ENCODE data around the gene ACOXL. TPM values are rescaled to one million over a fixed set of nuclear protein-coding genes. Genes with fewer than 3 reads are reported as not detected.

Gene ACOXL
- total and polyA plus RNA-seq, 2 of the 8 experiments (the other 6 are each of a cell fraction or from before 2014, with no cell fraction given) = 11.4 to 20.6 TPM

GRCh38 chr2:111030945-111031344 is 298.6 kb downstream of the ACOXL start:
- H2BK15ac ChIP-seq (ENCODE audit: low read length) = no peak overlapping the region
- no peak overlapping the region for H4K8ac ChIP-seq (ENCODE audit: extremely low read depth, insufficient read depth, low read length)
- TF ChIP-seq GTF2F1 (IDR thresholded peaks at IDR 0.05; ENCODE audit: borderline replicate concordance, low read depth, low read length) (no peak), SIN3A (conservative IDR thresholded peaks at IDR 0.05 in 1 of 2, IDR thresholded peaks at IDR 0.05 in 1 of 2; ENCODE audit: low read depth in 1 of 2, low read length in 2 of 2) (no peak), KDM5A (IDR thresholded peaks at IDR 0.05; ENCODE audit: low read length) (no peak), EZH2 (IDR thresholded peaks at IDR 0.05; ENCODE audit: low read depth, low read length, severe bottlenecking) (no peak), SP1 (IDR thresholded peaks at IDR 0.05; ENCODE audit: low read depth, low read length) (no peak), TBP (IDR thresholded peaks at IDR 0.05; ENCODE audit: low read depth, low read length) (no peak), MAX (IDR thresholded peaks at IDR 0.05) (no peak), RXRA (IDR thresholded peaks at IDR 0.05; ENCODE audit: insufficient read depth, low read depth, low read length) (no peak), SRF (IDR thresholded peaks at IDR 0.05; ENCODE audit: low read depth, low read length) (no peak), E2F6 (IDR thresholded peaks at IDR 0.05) (no peak), CHD1 (IDR thresholded peaks at IDR 0.05; ENCODE audit: low read depth, low read length) (no peak), TAF1 (IDR thresholded peaks at IDR 0.05; ENCODE audit: low read depth, low read length) (no peak), TAF7 (optimal IDR thresholded peaks at IDR 0.05; ENCODE audit: borderline replicate concordance, low read depth, low read length) (no peak), PHF8 (conservative IDR thresholded peaks at IDR 0.05; ENCODE audit: low read depth, low read length) (no peak)
- H3K14ac ChIP-seq (ENCODE audit: insufficient read length) = no peak overlapping the region
- no peak overlapping the region for H3K23ac ChIP-seq (ENCODE audit: insufficient read length)
- no peaks in the 10 kb centered on the region for H3K9me3 ChIP-seq (ENCODE audit: insufficient read depth in 2 of 2, low read depth in 1 of 2, low read length in 1 of 2)
- no peak overlapping the region for H3K4me2 ChIP-seq (ENCODE audit: insufficient read depth in 1 of 2, low read depth in 2 of 2, low read length in 2 of 2)
- no peaks in the 10 kb centered on the region for H3K79me2 ChIP-seq (ENCODE audit: control insufficient read depth in 1 of 2, insufficient read depth in 2 of 2, low read length in 2 of 2)
- no peaks in the 10 kb centered on the region for H3K27me3 ChIP-seq (replicated peaks in 1 of 4; ENCODE audit: control insufficient read depth in 3 of 4, extremely low read depth in 1 of 4, insufficient read depth in 3 of 4, low read length in 3 of 4)
- no peak overlapping the region for H3K27ac ChIP-seq (ENCODE audit: low read depth, low read length)
- CTCF ChIA-PET (ENCODE audit: partially characterized antibody) = interaction anchor here (0.6 to 1.3 kb wide), 4 partner anchors 13 to 671 kb away, joined by 3 to 4 read pairs (median 4); no protein-coding TSS in a partner anchor
- no peak overlapping the region for H2BK20ac ChIP-seq (ENCODE audit: low read length)
- H3K23me2 ChIP-seq (ENCODE audit: low read depth, low read length) = no peaks in the 10 kb centered on the region
- no peaks in the 10 kb centered on the region for H4K20me1 ChIP-seq (replicated peaks in 1 of 2; ENCODE audit: control insufficient read depth in 1 of 2, insufficient read depth in 2 of 2, low read length in 2 of 2)
- no peak overlapping the region for H3K4me3 ChIP-seq (ENCODE audit: extremely low read depth in 1 of 4, insufficient read depth in 2 of 4, low read depth in 3 of 4, low read length in 4 of 4)
- H2AFZ ChIP-seq (ENCODE audit: low read length) = no peak overlapping the region
- peaks cover 0 to 7% (median 0%) of the 10 kb centered on the region in 4 experiments; a peak in 3 of 8 replicates for H3K36me3 ChIP-seq (ENCODE audit: control insufficient read depth in 2 of 4, insufficient read depth in 4 of 4, low read length in 3 of 4)
- H2AK5ac ChIP-seq (ENCODE audit: low read depth, low read length) = no peak overlapping the region
- H4K91ac ChIP-seq (replicated peaks; ENCODE audit: insufficient read length, low read length) = no peak overlapping the region
- 87% methylated on average over 2 of the region's 2 CpGs; no CpG with 5 or more reads in 1 of the 2 experiments for WGBS, 2 experiments (ENCODE audit: extremely low coverage in 1 of 2, insufficient coverage in 1 of 2, insufficient read length in 1 of 2, insufficient replicate concordance in 2 of 2, low coverage in 1 of 2, low lambda C conversion rate in 2 of 2, missing lambda C conversion rate in 1 of 2)
- DNase-seq (ENCODE audit: low read depth in 1 of 2, low spot score in 2 of 2) = no peak
- H3K79me1 ChIP-seq (ENCODE audit: low read depth, low read length) = no peaks in the 10 kb centered on the region
- FAIRE-seq = no peak
- no peak overlapping the region for H4K5ac ChIP-seq (ENCODE audit: insufficient read length, low read depth, low read length)
- POLR2A ChIA-PET (ENCODE audit: partially characterized antibody) = interaction anchor here (0.7 kb wide), 1 partner anchor 8 kb away, joined by 3 read pairs; no protein-coding TSS in a partner anchor
- no peak overlapping the region for H3K4ac ChIP-seq (replicated peaks; ENCODE audit: insufficient read length, low read depth, low read length)
- no peak overlapping the region for H3K18ac ChIP-seq (ENCODE audit: extremely low read depth, low read length)
- no peak overlapping the region for H2BK12ac ChIP-seq (ENCODE audit: low read depth, low read length)
- no peak overlapping the region for H2BK120ac ChIP-seq (replicated peaks; ENCODE audit: low read depth, low read length)
- no peak overlapping the region for H3K9ac ChIP-seq (replicated peaks in 1 of 4; ENCODE audit: extremely low read depth in 1 of 4, low read depth in 3 of 4, low read length in 3 of 4)
- H2BK5ac ChIP-seq (ENCODE audit: low read depth, low read length) = no peak overlapping the region
- no peak overlapping the region for H3K56ac ChIP-seq (replicated peaks; ENCODE audit: insufficient read length, low read depth, low read length)
- H3K4me1 ChIP-seq (replicated peaks in 1 of 4; ENCODE audit: control insufficient read depth in 3 of 4, insufficient read depth in 4 of 4, low read length in 3 of 4) = peaks cover 0 to 8% (median 4%) of the 10 kb centered on the region in 4 experiments; a peak in 4 of 7 replicates
